ENCODE measurements around the gene MPHOSPH9. TPM values are rescaled to one million over a fixed set of nuclear protein-coding genes. Genes with fewer than 3 reads are reported as not detected.

The MPHOSPH9 gene
- total RNA-seq, 1 experiment from 2014 or later, result 44.9 TPM

- Histone ChIP-seq H3K4me3 (replicated peaks in 1 of 2; ENCODE audit: low read depth in 1 of 2, low read length in 2 of 2) (no peak overlapping the region), H2AFZ (ENCODE audit: low read depth, low read length, poor library complexity, severe bottlenecking) (no peak overlapping the region), H3K9me3 (ENCODE audit: control insufficient read depth in 1 of 2, insufficient read depth in 1 of 2, low read depth in 1 of 2, low read length in 2 of 2) (no peaks in the 10 kb centered on the region), H3K27ac (ENCODE audit: low read depth, low read length) (no peak overlapping the region), H3K9ac (ENCODE audit: low read length) (no peak overlapping the region), H3K9me2 (ENCODE audit: insufficient read depth) (no peaks in the 10 kb centered on the region), H4K20me1 (ENCODE audit: insufficient read depth) (no peaks in the 10 kb centered on the region), H3K4me2 (ENCODE audit: low read length) (no peak overlapping the region), H3K27me3 (ENCODE audit: insufficient read depth, low read length) (no peaks in the 10 kb centered on the region), H3K79me2 (ENCODE audit: insufficient read depth, low read length) (peaks cover 5% of the 10 kb centered on the region; the same call in 1 of the 2 replicates), H3K36me3 (ENCODE audit: control insufficient read depth in 1 of 2, insufficient read depth in 2 of 2, low read length in 2 of 2) (no peaks in the 10 kb centered on the region), H3K4me1 (ENCODE audit: control insufficient read depth in 1 of 2, insufficient read depth in 2 of 2, low read length in 2 of 2) (no peaks in the 10 kb centered on the region; a peak in 1 of 4 replicates)
- CTCF ChIA-PET, result no interaction called here
- no TSS peak for BruUV-seq (replicated peaks)
- no peak for DNase-seq (ENCODE audit: low read depth, low spot score)
- ATAC-seq, result no peak
- POLR2A ChIA-PET, result no interaction called here
- no peak for TF ChIP-seq POLR2A (IDR thresholded peaks at IDR 0.05; ENCODE audit: borderline replicate concordance, extremely low read depth, insufficient read depth, insufficient read length)
- no peak for TF ChIP-seq ZNF274 (IDR thresholded peaks at IDR 0.05; ENCODE audit: low read depth, low read length)
- TF ChIP-seq ZBTB33 (IDR thresholded peaks at IDR 0.05; ENCODE audit: extremely low read depth, insufficient replicate concordance, low read length), result no peak
- TF ChIP-seq JUND (IDR thresholded peaks at IDR 0.05), result no peak
- no peak for TF ChIP-seq SRF (IDR thresholded peaks at IDR 0.05; ENCODE audit: low read depth)
- no peak for TF ChIP-seq CTCF (IDR thresholded peaks at IDR 0.05 in 2 of 3, conservative IDR thresholded peaks at IDR 0.05 in 1 of 3; ENCODE audit: borderline replicate concordance in 1 of 3, insufficient read depth in 1 of 3, low read depth in 2 of 3, low read length in 2 of 3)
- TF ChIP-seq CBX3 (IDR thresholded peaks at IDR 0.05; ENCODE audit: low read depth), result no peak
- TF ChIP-seq ATF3 (IDR thresholded peaks at IDR 0.05), result no peak
- no peak for TF ChIP-seq ZFX (IDR thresholded peaks at IDR 0.05)
- no peak for TF ChIP-seq CEBPB (IDR thresholded peaks at IDR 0.05; ENCODE audit: low read depth)
- TF ChIP-seq EGR1 (IDR thresholded peaks at IDR 0.05; ENCODE audit: low read depth), result no peak
- intact Hi-C loops (cut with micrococcal nuclease), result no loop called here
- RAD21 ChIA-PET (ENCODE audit: low non-redundant PET in 1 of 2, low total read pairs in 2 of 2, uncharacterized antibody in 2 of 2, unreplicated experiment in 2 of 2), result interaction anchor here (0.5 to 0.6 kb wide), 2 partner anchors 31 to 150 kb away, joined by 3 to 4 read pairs; partner anchors contain the start of gene PITPNM2 (in 1 of the 2)
These were observed 113.1 kb downstream of the MPHOSPH9 start for GRCh38 chr12:123119808-123120207.

Data from HCT116 (cell line).